ENCODE results near the gene TNS2.

Gene TNS2

DNA sequence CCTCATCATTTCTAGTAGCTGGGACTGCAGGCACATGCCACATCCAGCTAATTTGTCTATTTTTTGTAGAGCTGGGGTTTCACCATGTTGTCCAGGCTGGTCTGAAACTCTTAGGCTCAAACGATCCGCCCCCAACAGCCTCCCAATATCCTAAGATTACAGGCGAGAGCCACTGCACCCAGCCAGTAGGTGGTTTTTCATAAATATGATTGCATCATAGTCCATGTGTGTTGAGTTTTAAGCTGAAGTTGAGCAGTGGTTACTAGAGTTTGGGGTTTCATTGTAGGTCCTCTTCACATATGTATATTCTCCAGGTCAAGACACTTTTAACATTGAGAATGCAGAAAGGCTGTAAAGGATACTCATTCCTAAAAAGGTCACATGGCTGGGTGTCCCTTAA is 13.1 kb upstream of the TNS2 start:
- TF ChIP-seq, protein P1, sequence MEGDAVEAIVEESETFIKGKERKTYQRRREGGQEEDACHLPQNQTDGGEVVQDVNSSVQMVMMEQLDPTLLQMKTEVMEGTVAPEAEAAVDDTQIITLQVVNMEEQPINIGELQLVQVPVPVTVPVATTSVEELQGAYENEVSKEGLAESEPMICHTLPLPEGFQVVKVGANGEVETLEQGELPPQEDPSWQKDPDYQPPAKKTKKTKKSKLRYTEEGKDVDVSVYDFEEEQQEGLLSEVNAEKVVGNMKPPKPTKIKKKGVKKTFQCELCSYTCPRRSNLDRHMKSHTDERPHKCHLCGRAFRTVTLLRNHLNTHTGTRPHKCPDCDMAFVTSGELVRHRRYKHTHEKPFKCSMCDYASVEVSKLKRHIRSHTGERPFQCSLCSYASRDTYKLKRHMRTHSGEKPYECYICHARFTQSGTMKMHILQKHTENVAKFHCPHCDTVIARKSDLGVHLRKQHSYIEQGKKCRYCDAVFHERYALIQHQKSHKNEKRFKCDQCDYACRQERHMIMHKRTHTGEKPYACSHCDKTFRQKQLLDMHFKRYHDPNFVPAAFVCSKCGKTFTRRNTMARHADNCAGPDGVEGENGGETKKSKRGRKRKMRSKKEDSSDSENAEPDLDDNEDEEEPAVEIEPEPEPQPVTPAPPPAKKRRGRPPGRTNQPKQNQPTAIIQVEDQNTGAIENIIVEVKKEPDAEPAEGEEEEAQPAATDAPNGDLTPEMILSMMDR (IDR thresholded peaks at IDR 0.05) = no peak
- DNase-seq = no peak
- H3K4me3 ChIP-seq = no peak overlapping the region
- H3K9me3 ChIP-seq = no peaks in the 10 kb centered on the region
- intact Hi-C loops (cut with DNase I; ENCODE audit: low total_unique reads) = no loop called here
- peaks cover 63 to 86% (median 83%) of the 10 kb centered on the region in 3 donors for H3K36me3 ChIP-seq
- no peaks in the 10 kb centered on the region for H3K27me3 ChIP-seq
- no peak overlapping the region for H3K27ac ChIP-seq
- peaks cover 0 to 14% (median 9%) of the 10 kb centered on the region in 4 donors for H3K4me1 ChIP-seq

DNA sequence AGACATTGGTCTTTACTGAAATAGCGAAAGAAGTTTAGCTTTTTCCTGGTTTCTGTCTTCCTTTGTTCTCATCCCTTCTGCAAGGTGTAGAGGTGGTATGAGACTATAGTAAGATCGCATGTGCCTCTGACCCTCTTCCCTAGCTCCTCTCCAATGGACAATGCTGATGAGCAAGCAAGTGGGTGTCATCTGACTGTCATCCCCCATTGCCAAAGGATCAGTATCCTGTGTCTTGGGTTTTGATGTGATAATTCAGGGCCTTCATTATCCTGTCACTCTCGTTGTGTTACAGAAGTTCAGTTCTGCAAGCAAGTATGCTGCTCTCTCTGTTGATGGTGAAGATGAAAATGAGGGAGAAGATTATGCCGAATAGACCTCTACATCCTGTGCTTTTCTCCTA is 10.0 kb upstream of the TNS2 start:
- Histone ChIP-seq H3K4me3 (no peak overlapping the region), H3K4me1 (peaks cover 0 to 41% (median 30%) of the 10 kb centered on the region in 4 donors), H3K36me3 (peaks cover 39 to 73% (median 69%) of the 10 kb centered on the region in 3 donors), H3K27ac (peak overlapping the region in 1 of 2 donors; percentile 55), H3K9me3 (no peaks in the 10 kb centered on the region), H3K27me3 (no peaks in the 10 kb centered on the region)
- TF ChIP-seq, protein P1 (IDR thresholded peaks at IDR 0.05) = no peak
- intact Hi-C loops (cut with DNase I; ENCODE audit: low total_unique reads) = loop anchor here (2.0 kb wide), 1 partner anchor 59 kb away; no protein-coding TSS in a partner anchor
- DNase-seq = no peak

DNA sequence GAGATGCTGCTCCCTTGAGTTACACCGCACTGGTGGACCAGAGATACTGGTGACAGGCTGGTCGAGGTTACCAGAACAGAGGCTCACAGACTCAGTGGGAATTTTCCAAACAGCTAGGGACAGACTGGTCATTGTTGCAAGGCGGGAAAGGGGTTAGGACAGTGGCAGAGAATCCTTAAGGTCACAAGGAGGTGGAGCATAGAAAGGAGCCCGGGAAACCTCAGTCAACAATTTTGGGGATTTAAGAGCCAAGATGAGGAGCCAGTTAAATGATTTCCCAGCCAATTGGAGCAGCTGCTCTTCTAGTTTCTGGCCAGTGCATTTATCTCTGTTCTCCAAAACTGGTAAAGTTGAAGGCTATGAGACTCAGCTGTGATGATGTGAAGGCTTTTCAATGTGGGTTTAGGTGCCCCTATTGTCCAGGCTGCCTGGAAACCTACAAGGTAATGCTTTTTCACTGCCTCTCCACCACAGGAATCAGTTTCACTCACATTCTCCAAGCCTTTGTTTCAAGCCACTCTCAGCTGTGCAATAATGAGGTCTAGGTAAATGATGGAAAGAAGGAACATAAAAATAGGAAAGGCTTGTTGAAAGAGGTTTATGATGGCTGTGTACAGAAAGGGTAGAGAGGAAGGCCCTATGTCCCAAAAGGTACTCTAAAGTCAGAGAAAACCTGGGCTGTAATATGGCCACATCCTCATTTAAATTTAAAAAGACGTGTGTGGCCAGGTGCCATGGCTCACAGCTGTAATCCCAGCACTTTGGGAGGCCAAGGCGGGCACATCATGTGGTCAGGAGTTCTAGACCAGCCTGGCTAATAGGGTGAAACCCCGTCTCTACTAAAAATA is 7.0 kb upstream of the TNS2 start:
- peak overlapping the region; percentile 99 for H3K27ac ChIP-seq
- no peak for DNase-seq
- peaks cover 10 to 43% (median 39%) of the 10 kb centered on the region in 3 donors for H3K36me3 ChIP-seq
- no peaks in the 10 kb centered on the region for H3K9me3 ChIP-seq
- H3K4me1 ChIP-seq = peaks cover 0 to 55% (median 40%) of the 10 kb centered on the region in 4 donors
- H3K4me3 ChIP-seq = no peak overlapping the region
- no peaks in the 10 kb centered on the region for H3K27me3 ChIP-seq
- TF ChIP-seq, protein P1 (IDR thresholded peaks at IDR 0.05) = no peak
- intact Hi-C loops (cut with DNase I; ENCODE audit: low total_unique reads) = no loop called here

DNA sequence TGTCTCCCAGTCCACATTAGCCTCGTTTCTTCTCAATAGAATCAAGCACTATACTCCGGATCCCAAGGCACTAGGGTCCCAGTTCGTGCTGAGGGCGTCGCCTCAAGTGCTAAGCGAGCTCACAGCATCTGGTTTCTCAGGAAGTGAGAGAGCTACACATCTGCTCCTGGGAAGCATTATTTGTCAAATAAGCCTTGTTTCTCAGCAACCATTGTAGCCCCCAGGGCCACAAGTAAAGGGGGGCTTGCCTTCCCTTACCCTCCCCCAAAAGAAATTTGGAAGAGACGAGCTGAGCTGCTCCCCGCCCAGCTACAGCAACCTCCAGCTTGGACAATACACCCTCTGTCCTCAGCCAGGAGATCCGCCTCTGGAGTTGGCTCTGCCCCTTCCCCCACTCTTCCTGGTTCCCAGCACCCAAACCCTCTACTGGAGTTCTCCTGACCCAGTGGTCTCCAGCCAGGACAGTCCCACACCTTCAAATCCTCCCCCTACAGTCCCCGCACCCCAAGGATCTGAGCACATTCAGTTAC is 5.7 kb upstream of the TNS2 start:
- peak; percentile 35 to 74 for DNase-seq
- TF ChIP-seq, protein P1 (IDR thresholded peaks at IDR 0.05) = no peak

DNA sequence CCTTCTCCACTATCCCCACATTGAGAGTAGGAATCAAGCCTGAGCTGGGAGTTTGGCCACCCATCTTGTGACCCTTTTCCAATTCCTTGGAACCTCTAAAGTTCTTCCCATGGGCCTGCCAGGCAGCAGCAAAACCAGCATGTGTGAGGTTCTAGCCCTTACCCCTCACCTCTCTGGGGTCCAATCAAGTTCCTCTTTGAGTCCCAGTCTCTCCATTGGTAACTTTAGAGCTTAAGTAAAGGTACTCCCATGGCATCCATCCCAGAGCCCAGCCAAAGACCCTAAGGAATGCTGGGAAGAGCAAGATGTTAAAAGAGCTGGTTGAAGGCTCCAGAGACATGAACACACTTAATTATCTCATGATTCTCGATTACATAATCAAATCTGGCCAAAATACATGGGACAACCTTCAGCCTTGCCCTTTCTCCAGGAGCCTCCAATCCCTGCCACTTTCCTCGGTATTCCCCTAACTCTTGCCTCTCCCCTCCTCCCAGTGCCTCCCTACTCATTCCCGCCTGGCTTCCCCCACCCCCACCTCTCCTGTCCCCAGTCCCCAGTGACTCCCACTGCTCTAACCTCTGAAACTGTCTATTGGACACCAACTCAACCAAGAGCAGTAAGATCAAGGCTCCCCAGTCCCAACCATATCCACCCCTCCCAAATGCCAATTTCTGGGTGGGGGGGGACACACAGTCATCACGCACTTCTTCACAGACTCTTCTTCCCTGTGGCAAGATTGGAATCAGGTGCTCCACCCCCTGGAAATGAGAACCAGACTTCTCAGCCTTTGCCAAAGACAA is 4.8 kb upstream of the TNS2 start:
- TF ChIP-seq, protein P1 (IDR thresholded peaks at IDR 0.05) = no peak
- Histone ChIP-seq H3K27ac (peak overlapping the region; percentile 99), H3K4me3 (peak overlapping the region; percentile 71 to 79), H3K36me3 (peaks cover 0 to 24% (median 20%) of the 10 kb centered on the region in 3 donors), H3K4me1 (peaks cover 0 to 64% (median 49%) of the 10 kb centered on the region in 4 donors), H3K27me3 (no peaks in the 10 kb centered on the region), H3K9me3 (no peaks in the 10 kb centered on the region)
- DNase-seq = peak; percentile 62 to 76
- intact Hi-C loops (cut with DNase I; ENCODE audit: low total_unique reads) = no loop called here

More for the DNA sequence above, 5.7 kb upstream of the TNS2 start:
- no peaks in the 10 kb centered on the region for H3K27me3 ChIP-seq
- peak overlapping the region in 1 of 2 donors; percentile 71 for H3K4me3 ChIP-seq
- intact Hi-C loops (cut with DNase I; ENCODE audit: low total_unique reads) = no loop called here
- H3K36me3 ChIP-seq = peaks cover 4 to 33% (median 29%) of the 10 kb centered on the region in 3 donors
- H3K4me1 ChIP-seq = peaks cover 0 to 59% (median 45%) of the 10 kb centered on the region in 4 donors
- H3K27ac ChIP-seq = peak overlapping the region; percentile 99
- no peaks in the 10 kb centered on the region for H3K9me3 ChIP-seq
